Stimulated activated effector memory CD8-positive, alpha-beta T cell treated with anti-CD3 and anti-CD28 coated beads, Interleukin-12 subunit alpha, Interleukin-12 subunit beta, amount 100 ng/mL, for 72 hours (primary cell): ENCODE results near the gene OR7G1.

ENCODE experiments used
- ATAC-seq: fragments of 150-1000 bp; cut with Tn5 transposase; 2 replicates; pipeline ENCODE4 v1.10.0; 2021
- DNase-seq, 2 donors: peaks; one replicate each; pipeline ENCODE4 v3.0.0; 2021 to 2022; ENCODE audit warnings: low spot score in 2 of 2
- H3K27ac Mint-ChIP-seq: one replicate; pipeline ENCODE4 v1.8.0; 2022; ENCODE audit warnings: mild to moderate bottlenecking, mixed read lengths
- H3K36me3 Mint-ChIP-seq: one replicate; pipeline ENCODE4 v1.8.0; 2022; ENCODE audit warnings: mild to moderate bottlenecking, mixed read lengths
- H3K4me1 Mint-ChIP-seq: one replicate; pipeline ENCODE4 v1.8.0; 2022; ENCODE audit warnings: mixed read lengths
- H3K4me3 Mint-ChIP-seq: one replicate; pipeline ENCODE4 v1.8.0; 2022; ENCODE audit warnings: mild to moderate bottlenecking, mixed read lengths
- H3K9me3 Mint-ChIP-seq: one replicate; pipeline ENCODE4 v1.8.0; 2022; ENCODE audit warnings: mixed read lengths

The OR7G1 gene, protein sequence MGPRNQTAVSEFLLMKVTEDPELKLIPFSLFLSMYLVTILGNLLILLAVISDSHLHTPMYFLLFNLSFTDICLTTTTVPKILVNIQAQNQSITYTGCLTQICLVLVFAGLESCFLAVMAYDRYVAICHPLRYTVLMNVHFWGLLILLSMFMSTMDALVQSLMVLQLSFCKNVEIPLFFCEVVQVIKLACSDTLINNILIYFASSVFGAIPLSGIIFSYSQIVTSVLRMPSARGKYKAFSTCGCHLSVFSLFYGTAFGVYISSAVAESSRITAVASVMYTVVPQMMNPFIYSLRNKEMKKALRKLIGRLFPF

DNA sequence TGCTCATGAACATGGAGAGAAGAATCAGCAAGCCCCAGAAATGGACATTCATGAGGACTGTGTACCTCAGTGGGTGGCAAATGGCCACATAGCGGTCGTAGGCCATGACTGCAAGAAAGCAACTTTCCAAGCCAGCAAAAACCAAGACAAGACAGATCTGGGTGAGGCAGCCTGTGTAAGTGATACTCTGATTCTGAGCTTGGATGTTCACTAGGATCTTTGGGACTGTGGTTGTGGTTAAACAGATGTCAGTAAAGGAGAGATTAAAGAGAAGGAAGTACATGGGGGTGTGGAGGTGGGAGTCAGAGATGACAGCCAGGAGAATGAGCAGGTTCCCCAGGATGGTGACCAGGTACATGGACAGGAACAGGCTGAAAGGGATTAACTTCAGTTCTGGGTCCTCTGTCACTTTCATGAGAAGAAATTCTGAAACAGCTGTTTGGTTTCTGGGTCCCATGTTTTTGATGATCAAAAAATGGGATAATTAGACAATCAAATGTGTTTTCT lies at the start of gene OR7G1:
TSS of gene OR7G1 (minus strand) at position 457 of the 507 bp plus-strand sequence. CDS start at position 457, 0 bp downstream.
- Mint-ChIP-seq H3K9me3 (no peaks in the 10 kb centered on the region), H3K4me1 (no peaks in the 10 kb centered on the region), H3K4me3 (no peak within 1 kb of the TSS), H3K27ac (no peak within 1 kb of the TSS), H3K36me3 (no peaks in the 10 kb centered on the region)
- DNase-seq (no peak), ATAC-seq (no peak)

DNA sequence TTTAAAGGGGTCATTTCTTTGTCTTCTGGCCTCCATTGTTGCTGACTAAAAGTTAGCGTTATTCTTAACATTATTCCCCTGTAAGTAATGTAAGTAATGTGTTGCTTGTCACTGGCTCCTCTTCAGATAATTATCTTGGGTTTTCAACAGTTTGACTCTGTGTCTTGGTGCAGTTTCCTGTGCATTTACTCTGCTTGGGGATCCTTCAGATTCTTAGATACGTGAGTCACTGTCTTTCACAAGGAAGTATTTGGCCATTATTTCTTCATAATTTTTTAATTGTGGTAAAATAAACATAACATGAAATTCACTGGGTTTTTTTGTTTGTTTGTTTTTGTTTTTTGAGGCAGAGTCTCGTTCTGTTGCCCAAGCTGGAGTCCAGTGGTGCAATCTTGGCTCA lies 49.7 kb upstream of the OR7G1 start:
- Mint-ChIP-seq H3K27ac (no peak overlapping the region), H3K9me3 (no peaks in the 10 kb centered on the region), H3K36me3 (peaks cover 70% of the 10 kb centered on the region), H3K4me1 (no peaks in the 10 kb centered on the region), H3K4me3 (no peak overlapping the region)
- DNase-seq, result no peak
- ATAC-seq, result no peak

DNA sequence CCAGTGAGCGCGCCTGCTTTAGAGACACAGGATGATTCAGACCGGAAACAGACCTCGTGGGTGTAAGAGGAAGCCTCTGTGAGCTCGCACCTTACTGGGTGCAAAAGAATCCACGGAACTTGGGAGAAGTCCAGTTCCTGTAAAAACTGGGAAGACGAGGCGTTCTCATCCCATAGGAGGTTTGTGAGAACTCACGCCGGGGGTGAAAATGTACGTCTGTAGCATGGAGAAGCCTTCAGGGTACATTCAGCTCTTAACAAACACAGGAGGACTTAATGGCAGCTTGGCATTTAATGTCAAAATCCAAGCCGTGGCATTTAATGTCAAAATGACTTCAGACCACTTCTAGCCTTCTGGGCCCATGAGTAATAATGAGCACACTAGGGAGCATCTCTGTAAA lies 45.9 kb upstream of the OR7G1 start:
- no peaks in the 10 kb centered on the region for H3K9me3 Mint-ChIP-seq
- H3K4me1 Mint-ChIP-seq, result no peaks in the 10 kb centered on the region
- no peak overlapping the region for H3K27ac Mint-ChIP-seq
- DNase-seq, result no peak
- no peak overlapping the region for H3K4me3 Mint-ChIP-seq
- peaks cover 100% of the 10 kb centered on the region for H3K36me3 Mint-ChIP-seq
- no peak for ATAC-seq

DNA sequence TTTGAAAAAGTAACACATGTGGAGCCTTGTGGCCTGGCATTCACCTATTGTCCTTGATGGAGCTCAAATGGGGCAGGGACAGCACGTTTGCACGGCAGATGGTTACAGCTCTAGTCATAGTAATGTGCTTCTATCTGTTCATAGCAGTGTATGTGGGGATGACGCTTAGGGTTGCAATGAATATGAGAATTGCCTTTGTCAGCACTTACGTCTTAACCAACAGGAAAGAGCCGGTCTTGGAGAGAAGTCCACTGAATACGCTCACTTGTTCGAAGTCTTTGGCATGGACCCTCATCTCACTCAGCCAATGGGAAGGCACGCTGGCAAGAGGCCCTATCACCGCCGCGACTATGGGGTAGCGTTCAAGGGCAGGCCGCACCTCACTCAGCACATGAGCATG lies 44.3 kb upstream of the OR7G1 start:
- no peak for DNase-seq
- Mint-ChIP-seq H3K27ac (no peak overlapping the region), H3K4me1 (peaks cover 13% of the 10 kb centered on the region), H3K9me3 (no peaks in the 10 kb centered on the region), H3K4me3 (no peak overlapping the region), H3K36me3 (peaks cover 100% of the 10 kb centered on the region)
- ATAC-seq, result no peak

DNA sequence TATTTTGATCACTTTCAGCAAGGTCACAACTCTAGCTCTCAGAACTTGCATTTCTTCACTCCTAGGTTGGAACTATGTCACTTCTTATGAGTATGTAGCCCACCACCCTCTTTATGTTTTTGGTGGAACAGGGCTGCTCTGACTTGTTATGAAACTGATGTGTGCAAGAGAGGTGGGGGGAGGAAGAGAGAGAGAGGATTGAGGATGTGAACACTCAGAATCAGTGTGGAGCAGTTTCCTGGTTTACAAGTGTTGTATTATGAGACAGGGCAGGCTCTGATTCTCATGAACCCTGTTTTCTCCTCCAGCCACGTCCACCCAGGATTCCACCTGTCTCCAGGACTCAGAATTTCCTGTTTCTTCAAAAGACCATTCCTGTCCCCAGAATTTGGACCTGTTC lies 40.7 kb upstream of the OR7G1 start:
- no peaks in the 10 kb centered on the region for H3K9me3 Mint-ChIP-seq
- ATAC-seq, result no peak
- DNase-seq, result no peak
- H3K4me1 Mint-ChIP-seq, result peaks cover 35% of the 10 kb centered on the region
- no peak overlapping the region for H3K4me3 Mint-ChIP-seq
- peaks cover 95% of the 10 kb centered on the region for H3K36me3 Mint-ChIP-seq
- H3K27ac Mint-ChIP-seq, result no peak overlapping the region

DNA sequence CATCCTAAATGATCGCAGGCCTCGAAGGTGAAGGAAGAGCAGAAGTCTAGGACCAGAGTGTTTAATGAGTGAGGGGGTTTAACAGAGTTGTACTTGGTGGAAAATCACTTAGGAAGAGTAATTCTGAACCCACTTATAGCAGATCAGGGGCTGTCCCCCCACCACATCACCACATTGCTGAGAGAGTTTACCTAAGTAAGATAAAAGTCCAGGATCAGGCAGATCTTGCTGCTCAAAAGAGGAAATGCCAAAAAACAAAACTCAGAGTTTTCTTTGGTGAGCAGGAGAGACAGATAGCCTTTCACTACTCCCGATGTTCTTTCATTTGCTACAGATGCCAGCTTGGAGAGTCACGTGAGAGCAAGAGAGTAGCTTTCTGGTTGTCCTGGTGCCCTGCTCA lies 40.0 kb upstream of the OR7G1 start:
- no peak overlapping the region for H3K27ac Mint-ChIP-seq
- H3K4me3 Mint-ChIP-seq, result no peak overlapping the region
- no peak for ATAC-seq
- peaks cover 93% of the 10 kb centered on the region for H3K36me3 Mint-ChIP-seq
- no peaks in the 10 kb centered on the region for H3K9me3 Mint-ChIP-seq
- DNase-seq, result no peak
- H3K4me1 Mint-ChIP-seq, result peaks cover 43% of the 10 kb centered on the region

DNA sequence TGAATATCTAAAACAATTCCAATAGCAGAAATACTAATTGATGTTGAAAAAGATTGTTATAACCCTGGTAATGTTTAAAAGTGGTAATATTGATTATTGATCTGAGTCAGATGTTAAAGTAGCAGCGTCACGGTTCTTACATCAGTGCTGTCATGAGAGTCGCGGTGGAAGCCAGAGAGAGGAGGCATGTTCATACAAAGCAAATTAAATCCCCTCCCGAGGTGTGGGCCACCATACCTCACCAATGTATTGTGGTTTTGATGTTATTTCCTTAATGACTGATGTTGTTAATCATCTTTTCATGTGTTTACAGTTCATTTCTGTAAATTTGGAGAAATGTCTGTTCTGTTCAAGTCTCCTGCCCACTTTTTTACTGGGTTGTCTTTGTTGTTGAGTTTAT lies 35.8 kb upstream of the OR7G1 start:
- peak; percentile 99 for ATAC-seq
- Mint-ChIP-seq H3K4me1 (peaks cover 72% of the 10 kb centered on the region), H3K27ac (peak overlapping the region; percentile 50), H3K9me3 (no peaks in the 10 kb centered on the region), H3K36me3 (peaks cover 87% of the 10 kb centered on the region), H3K4me3 (no peak overlapping the region)
- no peak for DNase-seq

DNA sequence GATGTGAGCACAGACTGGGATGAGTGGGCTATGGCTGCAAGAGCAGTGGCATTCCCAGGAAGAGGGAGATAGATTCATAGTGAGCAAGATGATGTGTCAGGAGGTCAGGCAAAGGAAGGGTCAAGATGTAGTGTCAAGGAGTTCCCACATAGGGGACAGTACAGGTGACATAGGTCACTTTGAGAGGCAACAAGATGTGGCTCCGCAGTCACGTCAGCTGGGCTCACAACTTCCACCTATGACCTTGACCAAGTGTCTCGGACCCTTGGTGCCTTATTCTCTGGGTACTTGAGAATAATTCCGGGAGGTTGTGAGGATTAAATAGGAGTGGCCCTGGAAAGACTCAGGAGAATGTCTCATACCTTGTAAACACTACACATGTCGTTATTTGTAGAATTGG lies 35.1 kb upstream of the OR7G1 start:
- no peak for DNase-seq
- peaks cover 68% of the 10 kb centered on the region for H3K4me1 Mint-ChIP-seq
- H3K4me3 Mint-ChIP-seq, result peak overlapping the region; percentile 15
- peaks cover under 1% of the 10 kb centered on the region for H3K9me3 Mint-ChIP-seq
- H3K36me3 Mint-ChIP-seq, result peaks cover 83% of the 10 kb centered on the region
- H3K27ac Mint-ChIP-seq, result peak overlapping the region; percentile 50
- ATAC-seq, result no peak

DNA sequence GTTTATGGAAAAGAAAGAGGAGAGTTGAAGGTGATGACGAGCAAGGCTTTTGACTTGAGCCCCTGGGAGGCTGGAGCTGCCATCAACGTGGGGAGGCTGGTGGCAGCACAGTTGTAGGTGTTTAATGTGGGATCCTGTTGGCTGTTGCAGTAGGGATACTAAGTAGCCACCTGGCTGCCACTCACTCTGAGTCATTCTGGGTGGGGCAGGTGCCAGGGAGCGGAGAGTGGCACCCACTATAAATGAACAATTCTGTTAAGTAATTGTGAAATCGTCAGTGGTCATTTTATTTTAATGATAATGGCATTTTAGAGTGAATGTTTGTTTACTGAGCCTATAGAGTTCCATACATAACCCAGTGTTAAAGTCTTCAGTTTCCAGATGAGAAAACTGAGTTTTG lies 34.4 kb upstream of the OR7G1 start:
- ATAC-seq, result no peak

DNA sequence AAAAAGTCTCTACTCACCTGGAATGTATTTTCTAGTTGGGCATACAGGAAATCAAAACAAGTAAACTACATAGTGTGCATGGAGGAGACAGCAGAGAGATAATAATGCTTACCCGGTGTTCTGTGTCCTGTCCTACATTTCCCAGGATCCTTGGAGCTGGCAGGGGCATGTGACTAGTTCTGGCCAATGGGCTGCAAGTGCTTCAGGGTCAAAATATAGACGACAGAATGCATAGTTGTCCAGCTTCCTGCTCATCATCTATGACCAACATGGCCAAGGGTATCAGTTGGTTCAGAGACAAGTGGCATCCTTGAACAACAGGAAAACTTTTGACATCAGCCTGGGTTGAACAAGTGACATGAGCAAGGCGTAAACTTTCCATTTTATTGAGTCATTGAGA lies 33.1 kb upstream of the OR7G1 start:
- Mint-ChIP-seq H3K9me3 (peaks cover 10% of the 10 kb centered on the region), H3K4me1 (peaks cover 57% of the 10 kb centered on the region), H3K27ac (peak overlapping the region; percentile 13), H3K4me3 (no peak overlapping the region), H3K36me3 (peaks cover 81% of the 10 kb centered on the region)
- DNase-seq, result no peak
- no peak for ATAC-seq

More for the DNA sequence above, 34.4 kb upstream of the OR7G1 start:
- Mint-ChIP-seq H3K27ac (peak overlapping the region; percentile 46), H3K9me3 (peaks cover 3% of the 10 kb centered on the region), H3K36me3 (peaks cover 83% of the 10 kb centered on the region), H3K4me3 (peak overlapping the region; percentile 15), H3K4me1 (peaks cover 61% of the 10 kb centered on the region)
- no peak for DNase-seq

DNA sequence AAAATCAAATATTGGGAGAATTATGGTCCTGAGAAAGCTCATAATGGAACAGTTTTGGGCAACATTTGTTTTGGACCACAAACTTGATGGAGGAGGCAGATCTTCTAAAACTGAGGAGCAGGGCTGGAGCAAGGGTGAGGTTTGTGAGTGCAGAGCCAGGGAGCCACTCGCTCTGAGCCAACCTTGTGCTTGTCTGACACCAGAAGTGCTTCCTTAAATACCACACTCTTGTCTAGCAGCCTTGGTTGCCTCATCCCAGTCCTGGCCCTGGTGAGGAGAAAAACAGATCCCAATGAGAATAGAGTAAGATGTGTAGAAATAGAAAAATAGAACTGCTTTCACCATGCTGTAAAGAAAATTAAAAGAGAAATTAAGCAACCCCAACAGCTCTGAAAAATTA lies 31.3 kb upstream of the OR7G1 start:
- DNase-seq (no peak), ATAC-seq (no peak)
- H3K36me3 Mint-ChIP-seq, result peaks cover 81% of the 10 kb centered on the region
- H3K9me3 Mint-ChIP-seq, result peaks cover 10% of the 10 kb centered on the region
- H3K27ac Mint-ChIP-seq, result no peak overlapping the region
- no peak overlapping the region for H3K4me3 Mint-ChIP-seq
- peaks cover 59% of the 10 kb centered on the region for H3K4me1 Mint-ChIP-seq

DNA sequence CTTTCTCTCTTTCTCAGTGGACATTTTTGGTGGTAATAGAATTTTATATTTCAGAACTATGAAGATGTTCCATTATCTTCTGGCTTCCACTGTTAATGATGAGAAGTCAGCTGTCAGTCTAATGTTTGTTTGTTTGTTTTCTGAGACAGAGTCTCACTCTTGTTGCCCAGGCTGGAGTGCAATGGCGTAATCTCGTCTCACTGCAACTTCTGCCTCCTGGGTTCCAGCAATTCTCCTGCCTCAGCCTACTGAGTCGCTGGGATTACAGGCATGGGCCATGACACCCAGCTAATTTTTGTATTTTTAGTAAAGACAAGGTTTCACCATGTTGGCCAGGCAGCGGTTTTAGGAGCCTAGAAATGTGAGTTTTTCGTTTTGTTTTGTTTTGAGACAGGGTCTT lies 29.4 kb upstream of the OR7G1 start:
- ATAC-seq (no peak), DNase-seq (no peak)
- Mint-ChIP-seq H3K4me3 (no peak overlapping the region), H3K9me3 (peaks cover 10% of the 10 kb centered on the region), H3K36me3 (peaks cover 71% of the 10 kb centered on the region), H3K27ac (no peak overlapping the region), H3K4me1 (peaks cover 53% of the 10 kb centered on the region)

DNA sequence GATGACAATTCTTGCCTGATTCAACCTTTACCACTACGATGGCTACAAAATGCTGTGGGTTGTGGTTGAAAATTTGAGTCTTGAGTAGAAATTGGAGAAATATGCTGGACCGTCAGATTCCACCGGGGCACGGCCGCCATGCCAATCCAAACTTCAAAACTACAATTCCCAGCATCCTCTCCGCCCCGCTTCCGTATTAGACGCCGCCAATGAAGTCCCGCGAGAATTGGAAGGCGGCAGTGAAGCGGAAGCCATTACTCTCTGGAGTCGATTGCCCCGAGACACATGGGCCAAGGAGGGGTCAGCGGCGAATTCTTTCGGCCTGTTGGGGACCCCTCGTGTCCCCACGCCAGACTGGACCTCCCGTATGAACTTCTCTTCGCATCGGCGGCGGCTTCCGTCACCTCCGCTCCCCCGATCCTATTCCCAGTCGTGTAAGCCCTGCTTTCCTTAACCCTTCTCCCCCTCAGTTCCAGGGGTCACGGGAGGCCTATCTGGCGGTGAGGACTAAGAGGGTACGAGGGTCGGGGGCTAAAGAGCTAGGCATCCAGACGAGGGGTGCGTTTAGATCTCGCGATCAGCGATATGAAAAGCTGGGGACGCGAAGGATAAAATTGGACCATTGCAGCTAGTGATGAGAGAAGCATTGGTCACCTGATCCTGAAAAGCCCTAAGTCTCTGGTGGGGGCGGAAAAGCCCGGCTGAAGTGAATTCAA lies 24.8 kb upstream of the OR7G1 start, which contains the start of gene ZNF317:
TSS of gene ZNF317 (plus strand) at position 239 of the 716 bp plus-strand sequence. CDS start 15,620 bp downstream, outside the sequence.
- peaks cover 35% of the 10 kb centered on the region for H3K36me3 Mint-ChIP-seq
- ATAC-seq, result peak; percentile 97
- peaks cover 7% of the 10 kb centered on the region for H3K9me3 Mint-ChIP-seq

DNA sequence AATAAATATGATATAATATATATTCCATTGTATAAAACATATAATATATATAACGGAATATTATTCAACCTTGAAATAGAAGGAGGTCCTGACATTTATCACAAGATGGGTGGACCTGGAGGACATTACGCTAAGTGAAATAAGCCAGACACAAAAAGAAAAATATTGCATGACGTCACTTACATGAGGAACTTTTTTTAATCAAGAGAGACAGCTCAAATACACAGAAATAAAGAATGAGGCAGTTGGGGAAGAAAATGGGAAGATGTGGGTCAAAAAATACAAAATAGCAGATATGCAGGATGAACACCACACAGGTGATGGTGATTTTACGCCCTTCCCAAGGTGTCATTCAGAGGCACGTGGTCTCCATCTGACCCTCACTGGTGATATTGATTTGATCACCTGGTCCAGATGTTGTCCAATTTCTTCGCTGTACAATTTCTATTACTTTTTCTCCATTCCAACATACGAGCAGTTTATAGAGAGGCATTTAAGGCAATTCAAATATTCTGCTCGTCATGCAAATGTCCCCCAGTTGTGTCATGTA lies 24.1 kb upstream of the OR7G1 start:
- Mint-ChIP-seq H3K36me3 (peaks cover 29% of the 10 kb centered on the region), H3K27ac (peak overlapping the region; percentile 99), H3K9me3 (peaks cover 5% of the 10 kb centered on the region), H3K4me1 (peaks cover 33% of the 10 kb centered on the region), H3K4me3 (peak overlapping the region; percentile 96)
- DNase-seq (no peak), ATAC-seq (no peak)

More for the DNA sequence above, 24.8 kb upstream of the OR7G1 start, which contains the start of gene ZNF317:
- Mint-ChIP-seq H3K4me3 (peak within 1 kb of the TSS; percentile 96), H3K4me1 (peaks cover 33% of the 10 kb centered on the region), H3K27ac (peak within 1 kb of the TSS; percentile 99)
- DNase-seq, result peak; percentile 67 to 90

DNA sequence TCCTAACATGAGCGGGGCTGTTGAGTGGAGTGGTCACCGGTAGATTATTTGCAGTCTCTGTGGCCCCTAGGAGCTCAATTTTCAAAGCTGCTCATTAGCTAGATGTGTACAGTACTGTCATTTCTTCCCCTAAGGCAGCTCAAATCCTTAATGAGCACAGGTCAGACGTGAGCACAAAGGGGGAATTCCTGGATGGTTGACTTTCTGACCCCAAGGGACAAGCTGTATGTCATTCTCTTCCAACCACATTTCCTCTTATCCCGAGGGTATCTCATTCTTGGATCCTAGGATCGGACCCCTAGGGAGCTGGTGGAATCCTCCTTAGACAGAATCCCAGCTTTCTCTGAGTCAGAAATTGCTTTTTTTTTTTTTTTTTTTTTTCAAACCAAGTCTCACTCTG lies 16.9 kb upstream of the OR7G1 start:
- Mint-ChIP-seq H3K9me3 (no peaks in the 10 kb centered on the region), H3K27ac (no peak overlapping the region), H3K36me3 (no peaks in the 10 kb centered on the region), H3K4me3 (no peak overlapping the region), H3K4me1 (no peaks in the 10 kb centered on the region)
- DNase-seq, result no peak
- ATAC-seq, result no peak
